ENCODE results near the gene TTLL3. TPM values are rescaled to one million over a fixed set of nuclear protein-coding genes. Genes with fewer than 3 reads are reported as not detected.

The TTLL3 gene
- total and polyA plus RNA-seq, 12 donors: 10.1 to 214 (median 45.5) TPM

- DNase-seq: no peak
- no peaks in the 10 kb centered on the region for H3K9me3 ChIP-seq (replicated peaks in 1 of 3)
- H3K36me3 ChIP-seq (replicated peaks in 1 of 2): peaks cover 0 to 88% of the 10 kb centered on the region in 2 donors
- H3K27ac ChIP-seq: no peak overlapping the region
- intact Hi-C loops (cut with DNase I): loop anchor here in 1 of 2 donors (10.0 kb wide), 1 partner anchor 49 kb away; no protein-coding TSS in a partner anchor
- no peaks in the 10 kb centered on the region for H3K27me3 ChIP-seq
- TF ChIP-seq CTCF (IDR thresholded peaks at IDR 0.05) (no peak), POLR2A (IDR thresholded peaks at IDR 0.05) (no peak)
- no peak overlapping the region for H3K4me3 ChIP-seq
- no peaks in the 10 kb centered on the region for H3K4me1 ChIP-seq (replicated peaks in 1 of 2)
- 88 to 100% (median 94%) methylated on average over 1 of the region's 1 CpG for WGBS, 4 donors
Observed at GRCh38 chr3:9803494-9803893, 6.6 kb upstream of the TTLL3 start.

- no peak for DNase-seq
- no peaks in the 10 kb centered on the region for H3K9me3 ChIP-seq (replicated peaks in 1 of 3)
- no peaks in the 10 kb centered on the region for H3K27me3 ChIP-seq
- 87 to 91% (median 90%) methylated on average over 5 of the region's 5 CpGs for WGBS, 4 donors
- intact Hi-C loops (cut with DNase I): loop anchor here in 1 of 2 donors (10.0 kb wide), 1 partner anchor 50 kb away; no protein-coding TSS in a partner anchor
- H3K27ac ChIP-seq: no peak overlapping the region
- TF ChIP-seq POLR2A (IDR thresholded peaks at IDR 0.05): no peak
- no peak for TF ChIP-seq CTCF (IDR thresholded peaks at IDR 0.05)
- H3K4me1 ChIP-seq (replicated peaks in 1 of 2): peaks cover 0 to 11% of the 10 kb centered on the region in 2 donors
- no peak overlapping the region for H3K4me3 ChIP-seq
- peaks cover 0 to 73% of the 10 kb centered on the region in 2 donors for H3K36me3 ChIP-seq (replicated peaks in 1 of 2)
Observed at GRCh38 chr3:9804996-9805395, 5.1 kb upstream of the TTLL3 start.

GRCh38 chr3:9806137-9806536 is 3.9 kb upstream of the TTLL3 start:
- Histone ChIP-seq H3K4me1 (replicated peaks in 1 of 2) (peaks cover 0 to 15% of the 10 kb centered on the region in 2 donors), H3K4me3 (no peak overlapping the region), H3K27me3 (no peaks in the 10 kb centered on the region), H3K9me3 (replicated peaks in 1 of 3) (no peaks in the 10 kb centered on the region), H3K36me3 (replicated peaks in 1 of 2) (peaks cover 0 to 62% of the 10 kb centered on the region in 2 donors), H3K27ac (no peak overlapping the region)
- intact Hi-C loops (cut with DNase I): loop anchor here in 1 of 2 donors (10.0 kb wide), 1 partner anchor 51 kb away; no protein-coding TSS in a partner anchor
- no peak for DNase-seq
- TF ChIP-seq POLR2A (IDR thresholded peaks at IDR 0.05) (no peak), CTCF (IDR thresholded peaks at IDR 0.05) (no peak)
- WGBS, 4 donors: 79 to 85% (median 84%) methylated on average over 9 to 12 of the region's 12 CpGs

- peaks cover 0 to 54% of the 10 kb centered on the region in 2 donors for H3K36me3 ChIP-seq (replicated peaks in 1 of 2)
Observed at GRCh38 chr3:9806688-9807589, 3.1 kb upstream of the TTLL3 start.

More at GRCh38 chr3:9806688-9807589, 3.1 kb upstream of the TTLL3 start:
- Histone ChIP-seq H3K27ac (no peak overlapping the region), H3K9me3 (replicated peaks in 1 of 3) (no peaks in the 10 kb centered on the region), H3K4me3 (no peak overlapping the region), H3K27me3 (no peaks in the 10 kb centered on the region), H3K4me1 (replicated peaks in 1 of 2) (peaks cover 0 to 15% of the 10 kb centered on the region in 2 donors)
- intact Hi-C loops (cut with DNase I): loop anchor here in 1 of 2 donors (10.0 kb wide), 1 partner anchor 52 kb away; no protein-coding TSS in a partner anchor
- no peak for TF ChIP-seq CTCF (IDR thresholded peaks at IDR 0.05)
- 88 to 91% (median 91%) methylated on average over 6 to 7 of the region's 7 CpGs for WGBS, 4 donors
- no peak for DNase-seq
